ENCODE results near the gene PWWP2B.
"Not testable (repeated sequence)": the region's sequence is repeated elsewhere in the genome, so short reads cannot be mapped to it uniquely, and the experiment has no call there.

DNA sequence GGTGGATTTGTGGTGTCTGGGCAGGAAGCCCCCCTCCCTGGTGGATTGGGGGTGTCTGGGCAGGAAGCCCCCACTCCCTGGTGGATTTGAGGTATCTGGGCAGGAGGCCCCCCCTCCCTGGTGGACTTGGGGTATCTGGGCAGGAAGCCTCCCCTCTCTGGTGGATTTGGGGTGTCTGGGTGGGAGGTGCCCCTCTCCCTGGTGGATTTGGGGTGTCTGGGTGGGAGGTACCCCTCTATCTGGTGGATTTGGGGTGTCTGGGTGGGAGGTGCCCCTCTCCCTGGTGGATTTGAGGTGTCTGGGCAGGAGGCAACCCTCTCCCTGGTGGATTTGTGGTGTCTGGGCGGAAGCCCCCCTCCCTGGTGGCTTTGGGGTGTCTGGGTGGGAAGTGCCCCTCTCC lies 10.1 kb upstream of the PWWP2B start:
- TF ChIP-seq CTCF (IDR thresholded peaks at IDR 0.05; ENCODE audit: insufficient read depth, low read length, poor library complexity, severe bottlenecking); EZH2phosphoT487 (conservative IDR thresholded peaks at IDR 0.05; ENCODE audit: low read length): not testable (repeated sequence)

All from SU-DHL-6 (cell line).